Measurements from ENCODE around the gene FIGLA. TPM values are rescaled to one million over a fixed set of nuclear protein-coding genes. Genes with fewer than 3 reads are reported as not detected.

Gene FIGLA
- polyA plus RNA-seq, 1 of the 3 experiments (the other 2 are of a cell fraction): not detected

DNA sequence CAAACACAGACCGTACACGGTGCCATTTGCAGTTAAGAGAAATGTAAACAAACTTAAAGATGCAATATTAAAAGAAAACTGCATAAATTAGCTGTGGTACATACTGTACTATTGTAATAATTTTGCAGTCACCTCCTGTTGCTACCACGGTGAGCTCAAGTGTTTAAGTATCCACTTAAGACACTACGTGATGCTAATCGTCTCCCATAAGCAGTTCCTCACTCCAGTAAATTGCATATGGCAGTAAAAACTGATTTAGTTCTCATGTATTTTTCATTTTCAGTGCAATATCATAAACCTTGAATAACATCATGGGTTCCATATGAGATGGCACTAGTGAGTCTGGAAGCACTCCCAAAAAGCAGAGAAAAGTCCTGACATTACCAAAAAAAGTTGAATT is 15.6 kb upstream of the FIGLA start:
- H3K9me2 ChIP-seq: no peaks in the 10 kb centered on the region
- POLR2A ChIA-PET: no interaction called here
- no peaks in the 10 kb centered on the region for H4K20me1 ChIP-seq (ENCODE audit: insufficient read depth)
- no peak for DNase-seq
- no peak overlapping the region for H2AFZ ChIP-seq (ENCODE audit: low read depth)
- H3K9me3 ChIP-seq: no peaks in the 10 kb centered on the region
- 40% methylated on average over 5 of the region's 5 CpGs for WGBS (ENCODE audit: low lambda C conversion rate)
- no peak overlapping the region for H3K9ac ChIP-seq
- no peaks in the 10 kb centered on the region for H3F3A ChIP-seq (replicated peaks; ENCODE audit: insufficient read depth)
- CTCF ChIA-PET: interaction anchor here (0.9 to 4.0 kb wide), 5 partner anchors 16 to 142 kb away, joined by 3 to 19 read pairs (median 3); partner anchors contain the start of gene FIGLA
- TF ChIP-seq RFX5 (IDR thresholded peaks at IDR 0.05; ENCODE audit: low read length) (no peak), JUND (IDR thresholded peaks at IDR 0.05) (no peak)
- TF ChIP-seq, protein P1, sequence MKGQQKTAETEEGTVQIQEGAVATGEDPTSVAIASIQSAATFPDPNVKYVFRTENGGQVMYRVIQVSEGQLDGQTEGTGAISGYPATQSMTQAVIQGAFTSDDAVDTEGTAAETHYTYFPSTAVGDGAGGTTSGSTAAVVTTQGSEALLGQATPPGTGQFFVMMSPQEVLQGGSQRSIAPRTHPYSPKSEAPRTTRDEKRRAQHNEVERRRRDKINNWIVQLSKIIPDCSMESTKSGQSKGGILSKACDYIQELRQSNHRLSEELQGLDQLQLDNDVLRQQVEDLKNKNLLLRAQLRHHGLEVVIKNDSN (IDR thresholded peaks at IDR 0.05; ENCODE audit: borderline replicate concordance, low read depth): no peak
- TF ChIP-seq, protein P2, sequence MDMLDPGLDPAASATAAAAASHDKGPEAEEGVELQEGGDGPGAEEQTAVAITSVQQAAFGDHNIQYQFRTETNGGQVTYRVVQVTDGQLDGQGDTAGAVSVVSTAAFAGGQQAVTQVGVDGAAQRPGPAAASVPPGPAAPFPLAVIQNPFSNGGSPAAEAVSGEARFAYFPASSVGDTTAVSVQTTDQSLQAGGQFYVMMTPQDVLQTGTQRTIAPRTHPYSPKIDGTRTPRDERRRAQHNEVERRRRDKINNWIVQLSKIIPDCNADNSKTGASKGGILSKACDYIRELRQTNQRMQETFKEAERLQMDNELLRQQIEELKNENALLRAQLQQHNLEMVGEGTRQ (IDR thresholded peaks at IDR 0.05; ENCODE audit: borderline replicate concordance, low read depth, low read length): no peak
- H3K4me1 ChIP-seq (ENCODE audit: control insufficient read depth in 1 of 2, insufficient read depth in 2 of 2, low read depth in 1 of 2, low read length in 1 of 2): no peaks in the 10 kb centered on the region
- no peak overlapping the region for H3K27ac ChIP-seq (ENCODE audit: low read depth in 2 of 2, low read length in 1 of 2)
- no peaks in the 10 kb centered on the region for H3K36me3 ChIP-seq (replicated peaks in 1 of 2; ENCODE audit: control insufficient read depth in 1 of 2, insufficient read depth in 2 of 2, low read length in 1 of 2)
- no peaks in the 10 kb centered on the region; the same call in 1 of the 2 replicates for H3K27me3 ChIP-seq (ENCODE audit: insufficient read depth)
- H3K4me3 ChIP-seq (ENCODE audit: low read depth in 2 of 2, low read length in 1 of 2): no peak overlapping the region
- no peaks in the 10 kb centered on the region for H3K79me2 ChIP-seq (ENCODE audit: insufficient read depth)
- no peak overlapping the region for H3K4me2 ChIP-seq

DNA sequence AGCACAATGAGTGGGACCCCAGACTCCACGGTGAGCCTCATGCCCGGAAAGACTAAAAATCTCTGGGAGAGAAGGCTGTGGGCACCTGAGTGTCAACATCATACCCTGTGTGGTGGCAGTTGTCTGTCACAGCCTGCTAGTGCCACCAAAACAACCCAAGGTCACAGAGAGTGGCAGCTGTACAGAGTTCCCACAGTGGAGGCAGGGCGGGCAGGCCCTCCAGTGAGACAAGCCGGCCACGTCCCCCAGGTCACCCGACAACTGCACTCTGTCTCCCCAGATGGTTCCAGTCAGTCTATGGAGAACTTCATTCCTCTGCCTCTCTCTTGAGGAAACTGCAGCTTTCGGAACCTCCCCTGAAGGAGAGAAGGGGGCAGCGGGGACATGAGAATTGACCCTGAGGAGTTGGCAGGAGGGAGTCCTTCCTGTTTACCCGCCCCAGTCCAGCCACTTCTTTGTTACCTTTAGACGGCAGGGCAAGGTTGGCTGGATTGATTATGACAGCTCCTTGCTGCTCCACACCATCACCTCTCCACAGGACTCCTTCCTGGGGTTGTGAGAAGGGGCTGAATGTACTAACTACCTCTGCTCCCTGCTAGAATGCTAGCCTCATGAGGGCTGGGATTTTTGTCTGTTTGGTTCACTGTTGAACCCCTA is 11.3 kb upstream of the FIGLA start:
- Histone ChIP-seq H3K27ac (ENCODE audit: low read depth in 2 of 2, low read length in 1 of 2) (no peak overlapping the region), H2AFZ (ENCODE audit: low read depth) (no peak overlapping the region), H3K9ac (no peak overlapping the region), H4K20me1 (ENCODE audit: insufficient read depth) (no peaks in the 10 kb centered on the region), H3K79me2 (ENCODE audit: insufficient read depth) (no peaks in the 10 kb centered on the region), H3K9me2 (no peaks in the 10 kb centered on the region), H3F3A (replicated peaks; ENCODE audit: insufficient read depth) (no peaks in the 10 kb centered on the region), H3K4me3 (ENCODE audit: low read depth in 2 of 2, low read length in 1 of 2) (no peak overlapping the region), H3K27me3 (ENCODE audit: insufficient read depth) (no peaks in the 10 kb centered on the region; the same call in 1 of the 2 replicates), H3K9me3 (no peaks in the 10 kb centered on the region), H3K36me3 (replicated peaks in 1 of 2; ENCODE audit: control insufficient read depth in 1 of 2, insufficient read depth in 2 of 2, low read length in 1 of 2) (no peaks in the 10 kb centered on the region), H3K4me1 (ENCODE audit: control insufficient read depth in 1 of 2, insufficient read depth in 2 of 2, low read depth in 1 of 2, low read length in 1 of 2) (no peaks in the 10 kb centered on the region), H3K4me2 (no peak overlapping the region)
- ChIA-PET POLR2A (no interaction called here), CTCF (interaction anchor here (1.1 to 1.6 kb wide), 2 partner anchors 11 to 16 kb away, joined by 3 to 4 read pairs; partner anchors contain the start of gene FIGLA)
- TF ChIP-seq RFX5 (IDR thresholded peaks at IDR 0.05; ENCODE audit: low read length) (no peak), EZH2phosphoT487 (IDR thresholded peaks at IDR 0.05; ENCODE audit: borderline replicate concordance, low read depth) (no peak), FOSL2 (IDR thresholded peaks at IDR 0.05; ENCODE audit: borderline replicate concordance, low read depth) (no peak), SIN3A (IDR thresholded peaks at IDR 0.05; ENCODE audit: borderline replicate concordance, low read depth, low read length) (no peak), NFIC (IDR thresholded peaks at IDR 0.05; ENCODE audit: borderline replicate concordance) (no peak)
- TF ChIP-seq, protein P3, sequence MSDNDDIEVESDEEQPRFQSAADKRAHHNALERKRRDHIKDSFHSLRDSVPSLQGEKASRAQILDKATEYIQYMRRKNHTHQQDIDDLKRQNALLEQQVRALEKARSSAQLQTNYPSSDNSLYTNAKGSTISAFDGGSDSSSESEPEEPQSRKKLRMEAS (IDR thresholded peaks at IDR 0.05; ENCODE audit: low read depth): no peak
- 29% methylated on average over 7 of the region's 10 CpGs for WGBS (ENCODE audit: low lambda C conversion rate)
- DNase-seq: no peak

Measured in SK-N-SH (cell line).